Neural cell (in vitro differentiated cells): ENCODE measurements around the gene CCDC33. TPM values are rescaled to one million over a fixed set of nuclear protein-coding genes. Genes with fewer than 3 reads are reported as not detected.

ENCODE experiments used
- polyA plus RNA-seq: library from polyadenylated mRNA; depleted of rRNA; stranded (reverse); fragments of >200 nt; gene quantifications from 2 replicates; pipeline ENCODE4 v1.2.3, GENCODE V29; 2014

The CCDC33 gene
- polyA plus RNA-seq, 1 donor from 2014 or later = 1.4 TPM

Other genes with a start within 250 kb of the CCDC33 start
- 49.5 and 59.4 TPM in 2 replicates for gene STOML1, start 244.0 kb upstream of the CCDC33 start, polyA plus RNA-seq
- 4.7 and 10.9 TPM in 2 replicates for gene PML, start 241.6 kb upstream of the CCDC33 start, polyA plus RNA-seq
- gene GOLGA6A, start 153.8 kb upstream of the CCDC33 start, polyA plus RNA-seq = 0.50 TPM in 2 replicates
- gene ISLR2, start 105.7 kb upstream of the CCDC33 start, polyA plus RNA-seq = 301 and 330 TPM in 2 replicates
- not detected in 2 replicates for gene ISLR, start 62.6 kb upstream of the CCDC33 start, polyA plus RNA-seq
- 4.4 and 11.9 TPM in 2 replicates for gene STRA6, start 33.5 kb upstream of the CCDC33 start, polyA plus RNA-seq
- gene CYP11A1, start 131.3 kb downstream of the CCDC33 start, polyA plus RNA-seq = not detected in 2 replicates
- gene SEMA7A, start 197.6 kb downstream of the CCDC33 start, polyA plus RNA-seq = 28.8 and 31.7 TPM in 2 replicates
- 66.1 and 70.7 TPM in 2 replicates for gene UBL7, start 224.8 kb downstream of the CCDC33 start, polyA plus RNA-seq